GM12878 (cell line): Measurements from ENCODE around the gene TMEM150B. TPM values are rescaled to one million over a fixed set of nuclear protein-coding genes. Genes with fewer than 3 reads are reported as not detected.

Experiments
- ATAC-seq: fragments of 200-7000 bp; cut with Tn5 transposase; 3 replicates; pipeline ENCODE4 v1.9.1; 2020; ENCODE audit warnings: mild to moderate bottlenecking, moderate library complexity
- BruUV-seq: library from RNA; stranded (reverse); fragments of 400-500 nt; replicated peaks from 2 replicates; lab custom pipeline; 2021; lab: Mats Ljungman, UMichigan
- CTCF ChIA-PET: fragments of 300-600 bp; sonication (Branson Sonifier 250); formaldehyde crosslinking; extraction: SDS; loops from one replicate; lab custom pipeline; 2021; ENCODE audit warnings: inconsistent platforms; lab: Yijun Ruan, JAX
- POLR2A ChIA-PET: fragments of 350-600 bp; formaldehyde crosslinking; extraction: SDS; loops from one replicate; lab custom pipeline; 2021; ENCODE audit warnings: inconsistent platforms; lab: Charles Lee
- RAD21 ChIA-PET: fragments of 300-600 bp; sonication (Branson Sonifier 250); formaldehyde crosslinking; loops from one replicate; lab custom pipeline; 2023; ENCODE audit warnings: antibody characterized with exemption; ENCODE audit not compliant: unreplicated experiment; lab: Charles Lee
- SMC1A ChIA-PET: fragments of 300-600 bp; sonication (Branson Sonifier 250); formaldehyde crosslinking; loops from one replicate; lab custom pipeline; 2023; ENCODE audit not compliant: unreplicated experiment, uncharacterized antibody; lab: Charles Lee
- DNase-seq: peaks from one replicate; pipeline ENCODE4 v3.0.0-alpha.2; 2011; ENCODE audit warnings: low read depth, low spot score
- FAIRE-seq: peaks from 3 replicates; lab custom pipeline; 2011; peaks lifted over from hg19 to GRCh38; lab: Jason Lieb, UNC
- H2AFZ ChIP-seq: 2 replicates; pipeline ENCODE4 v1.6.0; 2011; ENCODE audit warnings: low read depth, low read length, control low read depth; ENCODE audit not compliant: control insufficient read depth
- H3K27ac ChIP-seq: 2 replicates; pipeline ENCODE4 v1.5.1; 2011; ENCODE audit warnings: control low read depth; ENCODE audit not compliant: control insufficient read depth, insufficient read depth
- H3K27me3 ChIP-seq, 2 experiments: replicated peaks in 1 of 2; 2 replicates each; pipeline versions ENCODE4 v1.6.0 to v1.6.1; 2011; ENCODE audit warnings: low read length in 1 of 2; ENCODE audit not compliant: control insufficient read depth in 2 of 2, insufficient read depth in 2 of 2
- H3K36me3 ChIP-seq, 2 experiments: 2 replicates each; pipeline ENCODE4 v1.5.1; 2011; ENCODE audit warnings: low read length in 1 of 2; ENCODE audit not compliant: control insufficient read depth in 2 of 2, insufficient read depth in 2 of 2
- H3K4me1 ChIP-seq: 2 replicates; pipeline ENCODE4 v1.6.1; 2011; ENCODE audit warnings: mild to moderate bottlenecking, low read length, moderate library complexity, mixed read lengths; ENCODE audit not compliant: control insufficient read depth, insufficient read depth
- H3K4me2 ChIP-seq: 2 replicates; pipeline ENCODE4 v1.6.0; 2011; ENCODE audit warnings: control low read depth; ENCODE audit not compliant: control insufficient read depth, insufficient read depth
- H3K4me3 ChIP-seq: fragments of 200-600 bp; sonication (generic); 2 replicates; pipeline ENCODE4 v1.5.1; 2016
- H3K79me2 ChIP-seq: 2 replicates; pipeline ENCODE4 v1.6.0; 2011; ENCODE audit warnings: low read length; ENCODE audit not compliant: control insufficient read depth, insufficient read depth
- H3K9ac ChIP-seq: 2 replicates; pipeline ENCODE4 v1.8.0; 2011; ENCODE audit warnings: low read length, control low read depth, mixed read lengths; ENCODE audit not compliant: control insufficient read depth, insufficient read depth
- H3K9me3 ChIP-seq: replicated peaks from 3 replicates; pipeline ENCODE4 v1.5.1; 2011; ENCODE audit warnings: mild to moderate bottlenecking, low read length; ENCODE audit not compliant: control insufficient read depth, insufficient read depth
- H4K20me1 ChIP-seq: 2 replicates; pipeline ENCODE4 v1.6.0; 2011; ENCODE audit not compliant: control insufficient read depth, insufficient read depth
- ASH2L ChIP-seq: fragments of 300-600, 200-600 bp; sonication (generic); IDR thresholded peaks from 2 replicates; pipeline ENCODE4 v1.6.1; 2017; ENCODE audit warnings: low read depth, mild to moderate bottlenecking, borderline replicate concordance
- CREM ChIP-seq: IDR thresholded peaks from 2 replicates; pipeline ENCODE4 v1.6.1; 2014; ENCODE audit warnings: antibody characterized with exemption, low read depth
- E2F8 ChIP-seq: fragments of 450-650 bp; IDR thresholded peaks from 2 replicates; pipeline ENCODE4 v1.6.1; 2018; ENCODE audit warnings: mild to moderate bottlenecking, low read depth, moderate library complexity; ENCODE audit not compliant: partially characterized antibody
- EGR1 ChIP-seq, 2 experiments: IDR thresholded peaks; 1 replicate in 1 of 2; 2 replicates in 1 of 2; pipeline ENCODE4 v1.6.1; 2011 to 2012; ENCODE audit warnings: low read depth in 2 of 2, low read length in 2 of 2, borderline replicate concordance in 1 of 2, mild to moderate bottlenecking in 1 of 2, moderate library complexity in 1 of 2
- ETV6 ChIP-seq, 2 experiments: fragments of 450-650 bp in 1 of 2; IDR thresholded peaks in 1 of 2; conservative IDR thresholded peaks in 1 of 2; 2 replicates each; pipeline ENCODE4 v1.6.1; 2014; ENCODE audit warnings: antibody characterized with exemption in 1 of 2, borderline replicate concordance in 1 of 2, low read depth in 1 of 2, mild to moderate bottlenecking in 1 of 2, moderate library complexity in 1 of 2
- FOXK2 ChIP-seq: fragments of 450-650 bp; IDR thresholded peaks from 2 replicates; pipeline ENCODE4 v1.6.1; 2017; ENCODE audit warnings: mild to moderate bottlenecking, moderate library complexity
- GABPA ChIP-seq: IDR thresholded peaks from 2 replicates; pipeline ENCODE4 v1.6.1; 2014; ENCODE audit warnings: antibody characterized with exemption, low read depth, mild to moderate bottlenecking, inconsistent platforms
- GATAD2B ChIP-seq: fragments of 450-650 bp; conservative IDR thresholded peaks from 2 replicates; pipeline ENCODE4 v1.6.1; 2017; ENCODE audit warnings: low read depth, mild to moderate bottlenecking, moderate library complexity
- HDAC2 ChIP-seq: fragments of 200-600 bp; sonication (generic); IDR thresholded peaks from 2 replicates; pipeline ENCODE4 v1.6.1; 2017
- MEF2A ChIP-seq: IDR thresholded peaks from 2 replicates; pipeline ENCODE4 v1.6.1; 2011; ENCODE audit warnings: low read depth, mild to moderate bottlenecking, low read length, moderate library complexity; ENCODE audit not compliant: insufficient read depth
- MTA2 ChIP-seq: fragments of 450-650 bp; IDR thresholded peaks from 2 replicates; pipeline ENCODE4 v1.6.1; 2016; ENCODE audit warnings: low read depth, mild to moderate bottlenecking, moderate library complexity
- NKRF ChIP-seq: fragments of 450-650 bp; conservative IDR thresholded peaks from 2 replicates; pipeline ENCODE4 v1.6.1; 2017; ENCODE audit warnings: mild to moderate bottlenecking, moderate library complexity
- POLR2A ChIP-seq: IDR thresholded peaks from 2 replicates; pipeline ENCODE4 v1.6.1; 2011; ENCODE audit warnings: low read depth, mild to moderate bottlenecking, low read length
- POU2F2 ChIP-seq: IDR thresholded peaks from 3 replicates; pipeline ENCODE4 v1.6.1; 2011; ENCODE audit warnings: low read depth, mild to moderate bottlenecking, low read length, borderline replicate concordance
- SUZ12 ChIP-seq: fragments of 200-600 bp; sonication (generic); IDR thresholded peaks from one replicate; pipeline ENCODE4 v1.6.1; 2018; ENCODE audit warnings: antibody characterized with exemption, mild to moderate bottlenecking; ENCODE audit not compliant: unreplicated experiment
- TCF12 ChIP-seq: IDR thresholded peaks from 2 replicates; pipeline ENCODE4 v1.6.1; 2011; ENCODE audit warnings: low read depth, mild to moderate bottlenecking, low read length
- WRNIP1 ChIP-seq: IDR thresholded peaks from 2 replicates; pipeline ENCODE4 v1.6.1; 2011; ENCODE audit warnings: low read depth, low read length, improper control_type of control experiment, borderline replicate concordance
- WGBS: methylation state at CpG from one replicate; pipeline ENCODE4 v1.1.6; 2016; ENCODE audit warnings: low lambda C conversion rate; ENCODE audit not compliant: insufficient replicate concordance, insufficient coverage; ENCODE audit errors: missing lambda C conversion rate; 5-methylcytosine and 5-hydroxymethylcytosine counted together
- in situ Hi-C: fragments of 300-500 bp; cut with MboI; formaldehyde crosslinking; loops from 9 replicates; pipeline ENCODE4 v1.14.3; 2018; ENCODE audit warnings: mixed read lengths
- intact Hi-C: fragments of 100-400 bp; cut with micrococcal nuclease; formaldehyde crosslinking; loops from one replicate; pipeline ENCODE4 v1.14.2; 2022; ENCODE audit not compliant: unreplicated experiment
- polyA plus RNA-seq, 11 experiments: library from polyadenylated mRNA; depleted of rRNA in 4 of 11; unstranded in 6 of 11; stranded (reverse) in 5 of 11; fragments of >200 nt; fragmentation: Nextera tagmentation in 4 of 11; fragmentation: Illumina TruSeq in 1 of 11; extraction: Ambion mirVana in 4 of 11; extraction: Trizol in 1 of 11; gene quantifications; 1 replicate in 1 of 11; 2 replicates in 10 of 11; pipeline versions ENCODE4 v1.2.1 to v1.2.3, GENCODE V29; 2011 to 2016; ENCODE audit warnings: inconsistent platforms in 2 of 11, missing spikeins in 2 of 11, low read depth in 1 of 11
- total RNA-seq, 4 experiments: library from RNA; depleted of rRNA in 3 of 4; stranded (reverse); fragments of >200 nt in 3 of 4; fragmentation: Illumina TruSeq in 1 of 4; extraction: Trizol in 1 of 4; gene quantifications; 2 replicates each; pipeline versions ENCODE4 v1.2.1 to v1.2.3, GENCODE V29; 2013 to 2021

TMEM150B gene
- total and polyA plus RNA-seq, 10 of the 15 experiments (the other 5 are each of a cell fraction or from before 2014, with no cell fraction given) = 0.09 to 0.23 (median 0.18) TPM; not detected in 6

DNA sequence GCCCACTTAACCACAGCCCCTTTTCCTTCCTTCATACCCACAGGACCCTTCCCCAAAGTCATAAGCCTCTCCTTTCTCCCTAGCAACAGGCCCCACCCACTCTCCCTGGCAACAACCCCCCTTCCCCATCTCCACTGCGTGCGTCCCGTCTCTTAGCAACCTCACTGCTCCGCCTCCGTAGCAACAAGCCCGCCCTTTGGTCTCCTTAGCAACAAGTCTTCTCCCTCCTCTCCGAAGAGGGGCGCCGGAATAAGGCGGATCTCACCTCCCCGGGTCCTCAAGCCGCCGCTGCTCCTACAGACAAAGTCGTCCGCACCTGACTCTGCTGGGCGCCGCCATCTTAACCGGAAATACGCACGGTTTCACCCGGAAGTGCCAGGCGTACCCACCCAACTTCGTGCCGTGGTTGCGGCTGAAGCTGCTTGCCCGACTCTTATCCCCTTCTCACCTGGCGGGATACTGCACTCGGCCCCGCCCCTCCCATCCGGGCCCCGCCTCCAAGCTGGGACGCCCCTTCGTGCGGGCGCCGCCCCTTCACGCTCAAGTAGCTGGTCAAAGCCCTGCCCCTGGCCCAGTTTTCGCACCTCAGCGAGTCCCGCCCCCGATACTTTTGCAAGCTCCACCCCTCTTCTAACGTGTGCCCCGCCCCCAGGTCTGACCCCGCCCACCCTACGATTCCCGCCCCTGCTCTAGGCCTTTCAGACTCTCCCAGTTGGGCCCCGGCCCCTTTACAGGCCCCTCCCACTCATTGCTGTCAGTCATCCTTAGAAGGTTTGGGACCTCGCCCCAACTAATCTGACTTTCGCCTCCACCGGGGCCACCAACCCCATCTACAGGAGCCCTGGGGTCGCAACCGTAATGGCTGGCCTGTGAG is 45.1 kb downstream of the TMEM150B start, which contains the start of gene HSPBP1:
Gene HSPBP1 (minus strand): TSS at position 341 of the 874 bp plus-strand sequence. CDS start 502 bp downstream, outside the sequence.
- ChIA-PET CTCF (interaction anchor here (0.9 to 4.6 kb wide), 7 partner anchors 11 to 104 kb away, joined by 3 to 14 read pairs (median 5); partner anchors contain the start of genes KMT5C and TMEM238), SMC1A (interaction anchor here (0.8 to 7.6 kb wide), 5 partner anchors 16 to 59 kb away, joined by 3 to 68 read pairs (median 4); partner anchors contain the start of genes KMT5C and PPP6R1), POLR2A (interaction anchor here (0.9 to 6.1 kb wide), 7 partner anchors 20 to 319 kb away, joined by 4 to 86 read pairs (median 7); partner anchors contain the start of genes FIZ1, KMT5C, PPP6R1 and TMEM238), RAD21 (interaction anchor here (0.5 to 2.2 kb wide), 11 partner anchors 12 to 326 kb away, joined by 3 to 27 read pairs (median 4); partner anchors contain the start of genes KMT5C, PPP6R1, UBE2S and ZNF628)
- Histone ChIP-seq H2AFZ (peak within 1 kb of the TSS; percentile 92), H4K20me1 (no peaks in the 10 kb centered on the region), H3K36me3 (no peaks in the 10 kb centered on the region), H3K4me2 (peak within 1 kb of the TSS; percentile 95), H3K27me3 (no peaks in the 10 kb centered on the region; a peak in 1 of 4 replicates), H3K27ac (peak within 1 kb of the TSS; percentile 50), H3K4me1 (peaks cover 42% of the 10 kb centered on the region), H3K9me3 (no peaks in the 10 kb centered on the region), H3K79me2 (no peaks in the 10 kb centered on the region; the same call in 1 of the 2 replicates), H3K9ac (peak within 1 kb of the TSS; percentile 55), H3K4me3 (peak within 1 kb of the TSS; percentile 82)
- 3% methylated on average over 52 of the region's 52 CpGs for WGBS
- in situ Hi-C loops = no loop called here
- ATAC-seq = peak; percentile 91
- BruUV-seq = no TSS peak
- intact Hi-C loops = no loop called here
- peak; percentile 47 for FAIRE-seq
- peak; percentile 93 for DNase-seq
- no peak for TF ChIP-seq SUZ12
- no peak for TF ChIP-seq MEF2A
- peak; percentile 71; the same call in 1 of the 2 replicates for TF ChIP-seq TCF12
- peak; percentile 97 for TF ChIP-seq NKRF
- no peak for TF ChIP-seq WRNIP1
- no peak; a peak in 1 of 4 replicates for TF ChIP-seq ETV6 (conservative IDR thresholded peaks at IDR 0.05 in 1 of 2, IDR thresholded peaks at IDR 0.05 in 1 of 2; ENCODE audit: borderline replicate concordance in 1 of 2, low read depth in 1 of 2)
- TF ChIP-seq CREM = peak; percentile 78
- TF ChIP-seq E2F8 = peak; percentile 74
- TF ChIP-seq GATAD2B = peak; percentile 12; the same call in 1 of the 2 replicates
- TF ChIP-seq MTA2 = 0 out of 2 replicates have a peak, but pooled peaks have one; percentile 46
- TF ChIP-seq POLR2A = peak; percentile 84
- TF ChIP-seq POU2F2 = peak; percentile 65; the same call in 1 of the 3 replicates
- TF ChIP-seq FOXK2 = peak; percentile 62
- TF ChIP-seq ASH2L = peak; percentile 67; the same call in 1 of the 2 replicates
- TF ChIP-seq GABPA = peak; percentile 96
- TF ChIP-seq HDAC2 = no peak
- TF ChIP-seq EGR1 (IDR thresholded peaks at IDR 0.05; ENCODE audit: borderline replicate concordance in 1 of 2, low read depth in 2 of 2, low read length in 2 of 2) = 0 out of 3 replicates have a peak, but pooled peaks of 1 of the 2 experiments have one; percentile 34
